Left lobe of liver (tissue), 2 donors: ENCODE data around the gene RASA3. TPM values are rescaled to one million over a fixed set of nuclear protein-coding genes. Genes with fewer than 3 reads are reported as not detected.
"Not testable (repeated sequence)": the region's sequence is repeated elsewhere in the genome, so short reads cannot be mapped to it uniquely, and the experiment has no call there.

Source experiments
- ATAC-seq: fragments of 200-7000 bp; cut with Tn5 transposase; one replicate; pipeline ENCODE4 v1.9.1; 2020; ENCODE audit warnings: mild to moderate bottlenecking, moderate library complexity
- DNase-seq: peaks from one replicate; pipeline ENCODE4 v3.0.0-alpha.2; 2020; ENCODE audit warnings: low spot score
- total RNA-seq: library from RNA; stranded (reverse); gene quantifications from one replicate; pipeline ENCODE4 v1.2.1, GENCODE V29; 2021
- donor health status: DM: no; HTN: no; CAD: no; lungs with moderate emphysema.
- donor health status: DM: no; HTN: yes; CAD: no.

Gene RASA3
- 4.5 TPM for total RNA-seq

- DNase-seq (peak; percentile 81), ATAC-seq (peak; percentile 90)
Observed at GRCh38 chr13:114132419-114133121, at the start of gene RASA3. RASA3 (minus strand) TSS chr13:114132623; CDS start chr13:114132489, 134 bp downstream.

- DNase-seq (no peak), ATAC-seq (no peak)
Observed at GRCh38 chr13:114179087-114179658, 46.8 kb upstream of the RASA3 start, which contains the start of gene CFAP97D2. CFAP97D2 (plus strand) TSS chr13:114179257; CDS start chr13:114179331, 74 bp downstream.

- DNase-seq: no peak
- ATAC-seq: peak; percentile 12
Observed at GRCh38 chr13:114177245-114178010, 45.0 kb upstream of the RASA3 start.

GRCh38 chr13:114176359-114176902, 44.0 kb upstream of the RASA3 start:
- not testable (repeated sequence) for ATAC-seq, DNase-seq

- DNase-seq: no peak
- no peak for ATAC-seq
Observed at GRCh38 chr13:114174529-114174961, 42.1 kb upstream of the RASA3 start.

- no peak for ATAC-seq
- no peak for DNase-seq
Observed at GRCh38 chr13:114173745-114174144, 41.3 kb upstream of the RASA3 start.

GRCh38 chr13:114173272-114173671, 40.8 kb upstream of the RASA3 start:
- DNase-seq (no peak), ATAC-seq (no peak)

- ATAC-seq (no peak), DNase-seq (no peak)
Observed at GRCh38 chr13:114167885-114168284, 35.5 kb upstream of the RASA3 start.

GRCh38 chr13:114167426-114167825, 35.0 kb upstream of the RASA3 start:
- peak; percentile 17 for ATAC-seq

GRCh38 chr13:114166381-114167131, 34.1 kb upstream of the RASA3 start:
- no peak for ATAC-seq
- no peak for DNase-seq

More at GRCh38 chr13:114167426-114167825, 35.0 kb upstream of the RASA3 start:
- no peak for DNase-seq

- no peak for ATAC-seq
Observed at GRCh38 chr13:114164681-114165429, 32.4 kb upstream of the RASA3 start.

GRCh38 chr13:114164053-114164452, 31.6 kb upstream of the RASA3 start:
- no peak for DNase-seq
- no peak for ATAC-seq

More at GRCh38 chr13:114164681-114165429, 32.4 kb upstream of the RASA3 start:
- DNase-seq: no peak

GRCh38 chr13:114162533-114162922, 30.1 kb upstream of the RASA3 start:
- DNase-seq: no peak
- no peak for ATAC-seq

GRCh38 chr13:114161644-114162532, 29.5 kb upstream of the RASA3 start:
- no peak for DNase-seq
- ATAC-seq: peak; percentile 77

GRCh38 chr13:114161028-114161556, 28.7 kb upstream of the RASA3 start:
- DNase-seq: no peak

GRCh38 chr13:114158869-114159666, 26.6 kb upstream of the RASA3 start:
- not testable (repeated sequence) for ATAC-seq, DNase-seq

More at GRCh38 chr13:114161028-114161556, 28.7 kb upstream of the RASA3 start:
- no peak for ATAC-seq

GRCh38 chr13:114157869-114158495, 25.6 kb upstream of the RASA3 start:
- no peak for ATAC-seq
- no peak for DNase-seq
